ENCODE data around the gene BEST2.
"Not testable (repeated sequence)": the region's sequence is repeated elsewhere in the genome, so short reads cannot be mapped to it uniquely, and the experiment has no call there.

BEST2 gene

GRCh38 chr19:12751635-12752034, at the start of gene BEST2:
TSS of gene BEST2 (plus strand) at chr19:12751791. CDS start at chr19:12752593, 802 bp downstream.
- no peak for DNase-seq

GRCh38 chr19:12703046-12703445, 48.5 kb upstream of the BEST2 start:
- DNase-seq: no peak

GRCh38 chr19:12705169-12705568, 46.4 kb upstream of the BEST2 start:
- no peak for DNase-seq

GRCh38 chr19:12705654-12706331, 45.8 kb upstream of the BEST2 start:
- no peak for DNase-seq

- DNase-seq: no peak
Observed at GRCh38 chr19:12706332-12706718, 45.3 kb upstream of the BEST2 start.

GRCh38 chr19:12708641-12709040, 43.0 kb upstream of the BEST2 start:
- DNase-seq: no peak

- no peak for DNase-seq
Observed at GRCh38 chr19:12711187-12711586, 40.4 kb upstream of the BEST2 start.

GRCh38 chr19:12712077-12712476, 39.5 kb upstream of the BEST2 start:
- not testable (repeated sequence) for DNase-seq

- not testable (repeated sequence) for DNase-seq
Observed at GRCh38 chr19:12713304-12713703, 38.3 kb upstream of the BEST2 start.

- DNase-seq: no peak
Observed at GRCh38 chr19:12715102-12715501, 36.5 kb upstream of the BEST2 start.

GRCh38 chr19:12715929-12716328, 35.7 kb upstream of the BEST2 start:
- no peak for DNase-seq

GRCh38 chr19:12720296-12720695, 31.3 kb upstream of the BEST2 start:
- no peak for DNase-seq

- peak; percentile 46 for DNase-seq
Observed at GRCh38 chr19:12720851-12721655, 30.5 kb upstream of the BEST2 start.

GRCh38 chr19:12721656-12722565, 29.7 kb upstream of the BEST2 start:
- peak; percentile 87 for DNase-seq

- peak; percentile 97 for DNase-seq
Observed at GRCh38 chr19:12722566-12723380, 28.8 kb upstream of the BEST2 start.

GRCh38 chr19:12723381-12723640, 28.3 kb upstream of the BEST2 start:
- DNase-seq: no peak

- DNase-seq: peak; percentile 74
Observed at GRCh38 chr19:12723641-12724426, 27.8 kb upstream of the BEST2 start, which contains the start of gene TNPO2. TSS of gene TNPO2 (minus strand) at chr19:12723932. CDS start at chr19:12720977, 2,955 bp downstream.

GRCh38 chr19:12725612-12726011, 26.0 kb upstream of the BEST2 start:
- DNase-seq: not testable (repeated sequence)

GRCh38 chr19:12726988-12727316, 24.6 kb upstream of the BEST2 start:
- no peak for DNase-seq

- DNase-seq: no peak
Observed at GRCh38 chr19:12727745-12728433, 23.7 kb upstream of the BEST2 start.

- DNase-seq: no peak
Observed at GRCh38 chr19:12730064-12730463, 21.5 kb upstream of the BEST2 start.

Measured in left hindlimb (tissue), 1 donor.